HepG2 (cell line): ENCODE data around the gene DRAM1. TPM values are rescaled to one million over a fixed set of nuclear protein-coding genes. Genes with fewer than 3 reads are reported as not detected.

Source experiments
- ADNP ChIP-seq: sonication (generic); formaldehyde crosslinking; IDR thresholded peaks from 2 replicates; pipeline ENCODE4 v1.4.0; 2020; ENCODE audit warnings: missing genetic modification reagents
- AKAP8 ChIP-seq: sonication (generic); formaldehyde crosslinking; IDR thresholded peaks from 2 replicates; pipeline ENCODE4 v1.5.1; 2020; ENCODE audit warnings: mild to moderate bottlenecking, missing genetic modification reagents
- BRD4 ChIP-seq: sonication (generic); formaldehyde crosslinking; IDR thresholded peaks from 2 replicates; pipeline ENCODE4 v1.4.0; 2020; ENCODE audit warnings: missing genetic modification reagents
- GPN1 ChIP-seq: sonication (generic); formaldehyde crosslinking; IDR thresholded peaks from 2 replicates; pipeline ENCODE4 v1.5.1; 2020; ENCODE audit warnings: missing genetic modification reagents, borderline replicate concordance
- HMG20B ChIP-seq: conservative IDR thresholded peaks from 2 replicates; pipeline ENCODE4 v1.6.1; 2016; ENCODE audit warnings: missing genetic modification reagents, missing compliant biosample characterization
- HNRNPUL1 ChIP-seq: fragments of 200-400 bp; formaldehyde crosslinking; IDR thresholded peaks from 2 replicates; pipeline ENCODE4 v1.6.1; 2017; ENCODE audit warnings: low read depth, mild to moderate bottlenecking, low read length, moderate library complexity
- KLF12 ChIP-seq: sonication (generic); formaldehyde crosslinking; IDR thresholded peaks from 2 replicates; pipeline ENCODE4 v1.4.0; 2020; ENCODE audit warnings: missing genetic modification reagents, borderline replicate concordance
- MEIS2 ChIP-seq: sonication (generic); formaldehyde crosslinking; IDR thresholded peaks from 2 replicates; pipeline ENCODE4 v1.9.0; 2021; ENCODE audit warnings: mild to moderate bottlenecking, missing genetic modification reagents
- NFKB2 ChIP-seq: sonication (generic); formaldehyde crosslinking; IDR thresholded peaks from 2 replicates; pipeline ENCODE4 v1.4.0; 2020; ENCODE audit warnings: missing genetic modification reagents, borderline replicate concordance
- NR2F1 ChIP-seq, 2 experiments: fragments of 450-650 bp in 1 of 2; formaldehyde crosslinking in 1 of 2; IDR thresholded peaks; 2 replicates each; pipeline versions ENCODE4 v1.5.0 to v1.6.1; 2016 to 2020; ENCODE audit warnings: mild to moderate bottlenecking in 1 of 2, missing compliant biosample characterization in 1 of 2, missing genetic modification reagents in 1 of 2, moderate library complexity in 1 of 2
- REPIN1 ChIP-seq: sonication (generic); formaldehyde crosslinking; IDR thresholded peaks from 2 replicates; pipeline ENCODE4 v1.8.0; 2022; ENCODE audit warnings: missing genetic modification reagents, low read depth, mild to moderate bottlenecking, borderline replicate concordance
- SIX1 ChIP-seq: sonication (generic); formaldehyde crosslinking; IDR thresholded peaks from 2 replicates; pipeline ENCODE4 v1.4.0; 2020; ENCODE audit warnings: missing genetic modification reagents, borderline replicate concordance
- TBL1XR1 ChIP-seq: fragments of 150-350 bp; IDR thresholded peaks from 2 replicates; pipeline ENCODE4 v1.6.1; 2014; ENCODE audit warnings: borderline replicate concordance, low read length; ENCODE audit not compliant: partially characterized antibody
- TEAD3 ChIP-seq: optimal IDR thresholded peaks from 2 replicates; pipeline ENCODE3; 2016; ENCODE audit warnings: borderline replicate concordance
- TMF1 ChIP-seq: sonication (generic); formaldehyde crosslinking; IDR thresholded peaks from 2 replicates; pipeline ENCODE4 v1.8.1; 2022; ENCODE audit warnings: low read depth, missing genetic modification reagents
- ZMYM3 ChIP-seq: sonication (generic); formaldehyde crosslinking; IDR thresholded peaks from 2 replicates; pipeline ENCODE4 v1.5.1; 2020; ENCODE audit warnings: mild to moderate bottlenecking, missing genetic modification reagents
- ZNF224 ChIP-seq: sonication (generic); formaldehyde crosslinking; IDR thresholded peaks from 2 replicates; pipeline ENCODE4 v1.5.0; 2020; ENCODE audit warnings: mild to moderate bottlenecking, missing genetic modification reagents
- ZNF547 ChIP-seq: sonication (generic); formaldehyde crosslinking; IDR thresholded peaks from 2 replicates; pipeline ENCODE4 v1.5.1; 2020; ENCODE audit warnings: mild to moderate bottlenecking, missing genetic modification reagents
- ZNF589 ChIP-seq: sonication (generic); formaldehyde crosslinking; conservative IDR thresholded peaks from 2 replicates; pipeline ENCODE4 v1.8.0; 2022; ENCODE audit warnings: mild to moderate bottlenecking, moderate library complexity, missing genetic modification reagents
- ZNF670 ChIP-seq: sonication (generic); formaldehyde crosslinking; IDR thresholded peaks from 2 replicates; pipeline ENCODE4 v1.8.0; 2022; ENCODE audit warnings: mild to moderate bottlenecking, missing genetic modification reagents, borderline replicate concordance
- ZNF746 ChIP-seq: sonication (generic); formaldehyde crosslinking; IDR thresholded peaks from 2 replicates; pipeline ENCODE4 v1.8.0; 2022; ENCODE audit warnings: mild to moderate bottlenecking, missing genetic modification reagents
- ZNF816 ChIP-seq: sonication (generic); formaldehyde crosslinking; IDR thresholded peaks from 2 replicates; pipeline ENCODE4 v1.8.0; 2022; ENCODE audit warnings: missing genetic modification reagents, mild to moderate bottlenecking, borderline replicate concordance
- polyA plus RNA-seq, 8 experiments: library from polyadenylated mRNA; depleted of rRNA in 3 of 8; stranded (reverse) in 7 of 8; unstranded in 1 of 8; fragments of >200 nt; fragmentation: Illumina TruSeq in 4 of 8; extraction: Trizol in 4 of 8; gene quantifications; 2 replicates each; pipeline versions ENCODE4 v1.2.1 to v1.2.3, GENCODE V29; 2011 to 2016; ENCODE audit warnings: low read depth in 4 of 8, missing spikeins in 1 of 8, mixed read lengths in 1 of 8; ENCODE audit not compliant: insufficient read depth in 1 of 8
- total RNA-seq, 5 experiments: library from RNA; depleted of rRNA; stranded (reverse); fragments of >200 nt; fragmentation: Illumina TruSeq; extraction: Trizol; gene quantifications; 2 replicates each; pipeline ENCODE4 v1.2.3, GENCODE V29; 2016; ENCODE audit warnings: low read depth in 1 of 5
- TF ChIP-seq, protein P1 (sequence below): sonication (generic); formaldehyde crosslinking; IDR thresholded peaks from 2 replicates; pipeline ENCODE4 v1.5.0; 2020; ENCODE audit warnings: missing genetic modification reagents, mild to moderate bottlenecking, borderline replicate concordance
- TF ChIP-seq, protein P2 (sequence below): fragments of 450-650 bp; IDR thresholded peaks from 2 replicates; pipeline ENCODE4 v1.6.1; 2017
- TF ChIP-seq, protein P3 (sequence below): sonication (generic); formaldehyde crosslinking; IDR thresholded peaks from 2 replicates; pipeline ENCODE4 v1.4.0; 2020; ENCODE audit warnings: low read depth, mild to moderate bottlenecking, missing genetic modification reagents

The DRAM1 gene
- total and polyA plus RNA-seq, 2 of the 13 experiments (the other 11 are each of a cell fraction or from before 2014, with no cell fraction given), result 20.9 to 32.6 TPM

DNA sequence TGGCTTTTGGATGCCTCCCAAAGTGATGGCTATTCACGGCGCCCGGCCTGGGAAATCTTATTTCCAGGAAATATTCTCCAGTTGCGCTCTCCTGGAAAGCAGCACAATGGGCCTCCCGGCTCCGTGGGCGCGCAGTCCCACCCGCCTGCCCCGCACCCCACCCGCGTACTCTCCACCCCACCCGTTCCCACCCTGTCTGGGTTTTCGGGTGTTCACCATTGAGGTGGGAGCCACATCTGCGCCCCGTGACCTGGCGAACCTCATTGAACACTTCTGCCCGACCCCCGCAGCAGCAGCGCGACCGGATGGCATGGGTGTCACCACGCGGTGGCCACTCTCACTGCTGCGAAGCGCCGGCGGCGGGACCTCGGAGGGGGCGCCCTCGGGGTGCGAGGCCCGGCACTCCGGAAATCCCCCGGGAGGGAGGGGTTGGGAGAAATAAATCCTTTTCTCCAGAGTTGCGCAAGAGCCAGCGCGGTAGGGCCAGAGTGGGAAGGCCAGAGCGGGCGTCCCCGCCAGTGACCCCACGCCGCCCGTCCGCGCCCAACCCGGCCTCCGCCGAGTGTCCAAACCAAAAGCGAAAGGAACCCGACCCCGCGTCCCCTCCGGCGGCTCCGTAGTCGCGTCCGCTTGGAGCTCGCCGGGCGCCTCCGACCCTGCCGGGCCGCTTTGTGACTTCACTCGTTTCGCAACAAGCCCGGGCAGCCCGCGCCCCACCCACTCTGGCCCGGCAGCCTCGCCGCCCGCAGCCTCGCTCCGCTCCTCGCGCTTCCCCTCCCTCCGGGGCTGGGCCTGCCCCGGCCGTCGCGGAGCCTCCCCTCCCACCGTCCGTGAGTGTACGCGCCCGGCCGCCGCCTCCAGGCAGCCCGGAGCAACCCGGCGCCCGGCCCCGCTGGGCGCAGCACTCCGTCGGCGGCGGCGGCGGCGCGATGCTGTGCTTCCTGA, at the start of gene DRAM1 (continued):
- TF ChIP-seq MEIS2 (CRISPR knock-in tag) (peak; percentile 12), ZNF816 (CRISPR knock-in tag) (no peak), ZNF670 (CRISPR knock-in tag) (peak; percentile 65; the same call in 1 of the 2 replicates), ZMYM3 (CRISPR knock-in tag) (peak; percentile 72; the same call in 1 of the 2 replicates), HMG20B (CRISPR knock-in tag) (peak; percentile 55; the same call in 1 of the 2 replicates), ZNF224 (peak; percentile 96; the same call in 1 of the 2 replicates), NR2F1 (CRISPR knock-in tag; IDR thresholded peaks at IDR 0.05) (peak in 1 of 2 experiments; percentile 48; a peak in 1 of 4 replicates), NFKB2 (CRISPR knock-in tag) (peak; percentile 93; the same call in 1 of the 2 replicates), KLF12 (CRISPR knock-in tag) (no peak; the same call in 1 of the 2 replicates), REPIN1 (CRISPR knock-in tag) (peak; percentile 87), ADNP (CRISPR knock-in tag) (no peak), GPN1 (CRISPR knock-in tag) (peak; percentile 65; the same call in 1 of the 2 replicates), TBL1XR1 (no peak), SIX1 (CRISPR knock-in tag) (no peak), HNRNPUL1 (peak; percentile 84), TEAD3 (CRISPR knock-in tag) (no peak), ZNF746 (peak; percentile 97), TMF1 (no peak; the same call in 1 of the 2 replicates), AKAP8 (CRISPR knock-in tag) (peak; percentile 69), BRD4 (CRISPR knock-in tag) (no peak), ZNF547 (CRISPR knock-in tag) (no peak; the same call in 1 of the 2 replicates), ZNF589 (CRISPR knock-in tag) (no peak)
- TF ChIP-seq, protein P1, sequence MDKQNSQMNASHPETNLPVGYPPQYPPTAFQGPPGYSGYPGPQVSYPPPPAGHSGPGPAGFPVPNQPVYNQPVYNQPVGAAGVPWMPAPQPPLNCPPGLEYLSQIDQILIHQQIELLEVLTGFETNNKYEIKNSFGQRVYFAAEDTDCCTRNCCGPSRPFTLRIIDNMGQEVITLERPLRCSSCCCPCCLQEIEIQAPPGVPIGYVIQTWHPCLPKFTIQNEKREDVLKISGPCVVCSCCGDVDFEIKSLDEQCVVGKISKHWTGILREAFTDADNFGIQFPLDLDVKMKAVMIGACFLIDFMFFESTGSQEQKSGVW (CRISPR knock-in tag), result no peak
- TF ChIP-seq, protein P2, sequence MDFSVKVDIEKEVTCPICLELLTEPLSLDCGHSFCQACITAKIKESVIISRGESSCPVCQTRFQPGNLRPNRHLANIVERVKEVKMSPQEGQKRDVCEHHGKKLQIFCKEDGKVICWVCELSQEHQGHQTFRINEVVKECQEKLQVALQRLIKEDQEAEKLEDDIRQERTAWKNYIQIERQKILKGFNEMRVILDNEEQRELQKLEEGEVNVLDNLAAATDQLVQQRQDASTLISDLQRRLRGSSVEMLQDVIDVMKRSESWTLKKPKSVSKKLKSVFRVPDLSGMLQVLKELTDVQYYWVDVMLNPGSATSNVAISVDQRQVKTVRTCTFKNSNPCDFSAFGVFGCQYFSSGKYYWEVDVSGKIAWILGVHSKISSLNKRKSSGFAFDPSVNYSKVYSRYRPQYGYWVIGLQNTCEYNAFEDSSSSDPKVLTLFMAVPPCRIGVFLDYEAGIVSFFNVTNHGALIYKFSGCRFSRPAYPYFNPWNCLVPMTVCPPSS, result no peak
- TF ChIP-seq, protein P3, sequence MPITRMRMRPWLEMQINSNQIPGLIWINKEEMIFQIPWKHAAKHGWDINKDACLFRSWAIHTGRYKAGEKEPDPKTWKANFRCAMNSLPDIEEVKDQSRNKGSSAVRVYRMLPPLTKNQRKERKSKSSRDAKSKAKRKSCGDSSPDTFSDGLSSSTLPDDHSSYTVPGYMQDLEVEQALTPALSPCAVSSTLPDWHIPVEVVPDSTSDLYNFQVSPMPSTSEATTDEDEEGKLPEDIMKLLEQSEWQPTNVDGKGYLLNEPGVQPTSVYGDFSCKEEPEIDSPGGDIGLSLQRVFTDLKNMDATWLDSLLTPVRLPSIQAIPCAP (CRISPR knock-in tag), result peak; percentile 86; the same call in 1 of the 2 replicates
